RPMI7951 (cell line): ENCODE measurements around the gene TBL3. TPM values are rescaled to one million over a fixed set of nuclear protein-coding genes. Genes with fewer than 3 reads are reported as not detected.
"Not testable (repeated sequence)": the region's sequence is repeated elsewhere in the genome, so short reads cannot be mapped to it uniquely, and the experiment has no call there.

Experiments used
- DNase-seq: peaks from one replicate; pipeline ENCODE4 v3.0.0-alpha.2; 2012; ENCODE audit warnings: low read depth
- total RNA-seq: library from RNA; depleted of rRNA; stranded (reverse); fragments of >200 nt; shearing (Covaris generic); gene quantifications from 2 replicates; pipeline ENCODE4 v1.2.3, GENCODE V29; 2014

Gene TBL3
- total RNA-seq, 1 experiment from 2014 or later: 28.8 TPM

DNA sequence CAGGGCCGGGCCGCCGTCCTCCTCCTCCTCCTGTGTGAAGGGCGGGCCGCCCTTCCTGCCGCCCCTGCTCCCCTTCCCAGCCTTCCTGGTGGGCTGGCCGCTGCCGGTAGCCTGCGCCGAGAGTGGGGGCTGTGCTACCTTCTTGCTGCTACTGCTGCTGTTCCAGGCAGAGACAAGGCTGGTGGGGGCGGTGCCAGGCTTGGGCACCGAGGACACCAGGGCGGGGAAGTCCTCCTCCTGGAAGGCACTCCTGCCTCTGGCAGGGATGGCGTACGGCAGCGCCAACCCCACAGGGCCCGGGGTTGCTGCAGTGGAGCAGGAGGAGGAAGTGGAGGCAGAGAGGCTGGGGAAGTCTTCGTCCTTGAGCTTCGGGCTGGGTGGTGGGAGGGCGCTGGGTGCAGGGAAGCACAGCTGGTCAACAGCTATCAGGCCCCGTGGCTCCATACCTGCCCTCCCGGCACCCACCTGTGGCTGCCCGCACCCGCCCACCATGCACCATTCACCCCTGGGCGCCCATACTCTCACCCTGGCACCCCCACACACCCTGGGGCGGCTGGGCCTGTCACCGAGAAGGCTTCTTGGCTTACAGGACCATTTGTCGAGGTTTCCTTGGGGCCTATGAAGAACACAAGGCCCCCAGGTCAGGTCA, 28.1 kb downstream of the TBL3 start:
- DNase-seq: no peak

DNA sequence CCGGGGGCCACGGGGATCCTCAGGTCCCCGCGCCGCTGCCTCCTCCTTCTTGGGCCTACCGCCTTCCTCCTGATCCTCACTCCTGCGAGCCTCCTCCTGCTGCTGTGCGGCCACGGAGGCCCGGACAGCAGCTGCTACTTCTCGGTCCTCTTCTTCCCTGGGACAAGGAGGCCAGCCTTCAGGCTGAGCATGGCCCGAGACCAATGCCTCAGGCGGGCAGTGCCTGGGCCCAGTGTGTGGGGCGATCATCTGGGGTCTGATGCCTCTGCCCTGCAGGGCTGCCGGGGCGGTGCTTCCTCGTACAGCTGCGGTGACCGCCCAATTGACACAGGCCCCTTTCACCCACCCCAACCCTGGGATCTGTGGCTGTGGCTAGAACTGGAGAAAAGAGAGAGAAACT, 29.2 kb downstream of the TBL3 start:
- DNase-seq: no peak

DNA sequence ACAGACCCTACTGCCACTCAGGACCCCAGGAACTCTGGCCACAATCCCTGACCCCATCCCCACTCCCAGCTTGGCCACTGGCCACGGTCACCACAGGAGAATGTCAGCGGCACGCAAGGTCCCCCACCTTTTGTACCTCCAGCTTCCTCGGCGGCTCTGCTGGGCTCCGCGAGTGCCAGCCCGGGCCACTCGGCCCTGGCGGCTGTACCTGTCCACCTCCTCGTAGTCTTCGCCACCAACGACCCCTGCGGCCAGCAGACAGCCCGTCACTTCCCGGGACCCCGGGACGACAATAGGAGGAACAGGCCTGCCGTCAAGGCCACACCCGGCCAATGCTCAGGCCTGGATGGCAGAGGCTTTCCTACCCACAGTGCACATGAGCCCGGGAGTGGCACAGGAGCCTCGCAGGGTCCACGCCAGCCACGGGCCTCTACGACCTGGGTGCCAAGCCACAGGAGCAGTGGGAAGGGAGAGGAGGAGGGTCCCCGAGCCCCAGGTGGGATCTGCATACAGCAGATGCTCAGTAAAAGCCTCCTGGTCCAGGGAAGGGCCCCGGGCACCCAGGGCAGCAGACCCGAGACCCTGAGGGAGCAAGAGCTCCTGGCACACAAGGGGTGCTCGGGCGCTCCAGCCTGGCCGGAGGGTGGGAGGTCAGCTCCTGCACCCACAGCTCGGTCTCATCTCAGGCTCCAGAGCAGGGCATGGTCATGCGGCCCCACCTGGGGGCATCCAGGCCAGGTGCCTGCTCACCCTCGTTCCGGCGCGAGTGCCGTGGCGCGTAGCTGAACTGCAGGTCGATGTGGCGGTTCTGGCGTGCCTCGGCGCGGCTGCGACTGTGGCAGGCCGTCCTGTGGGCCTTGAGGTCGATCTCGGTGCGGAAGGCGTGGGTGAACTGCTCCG, 29.9 kb downstream of the TBL3 start:
- DNase-seq: no peak

DNA sequence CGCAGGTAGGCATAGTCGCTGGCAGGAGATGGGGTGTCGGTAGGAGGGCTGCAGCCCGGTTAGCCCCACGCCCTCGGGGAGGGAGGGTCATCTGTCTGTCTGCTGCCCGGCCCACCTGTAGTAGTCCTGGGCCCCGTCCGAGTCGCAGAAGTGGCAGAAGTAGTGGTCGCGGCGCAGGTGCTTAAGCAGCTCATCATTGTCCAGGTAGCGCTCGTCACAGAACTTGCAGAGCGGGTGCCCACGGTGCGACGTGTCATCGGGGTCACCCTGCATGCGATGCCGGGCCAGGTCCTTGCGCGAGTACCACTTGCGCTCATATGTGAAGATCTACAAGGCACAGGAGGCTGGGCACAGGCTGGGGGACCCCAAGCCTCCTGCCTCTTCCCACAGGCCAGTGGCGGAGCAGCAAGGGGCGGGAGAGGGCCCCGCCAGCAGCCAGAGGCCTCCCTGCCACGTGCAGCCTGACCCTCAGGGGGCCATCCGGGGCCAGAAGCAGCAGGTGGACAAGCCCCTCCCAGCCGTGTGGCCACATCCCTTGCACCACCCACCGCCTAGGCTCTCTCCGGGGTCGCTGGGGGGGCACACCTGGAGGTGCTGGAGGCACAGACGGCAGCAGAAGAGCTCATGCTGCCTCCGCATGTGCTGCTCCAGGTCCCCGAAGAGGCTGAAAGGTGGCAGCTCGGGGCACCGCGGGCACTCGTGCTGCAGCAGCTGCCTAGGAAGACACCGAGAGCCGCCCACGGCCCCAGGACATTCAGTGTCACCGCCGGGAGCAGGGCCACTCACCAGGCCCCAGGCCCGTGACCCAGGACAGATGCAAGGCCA, 30.8 kb downstream of the TBL3 start:
- no peak for DNase-seq

DNA sequence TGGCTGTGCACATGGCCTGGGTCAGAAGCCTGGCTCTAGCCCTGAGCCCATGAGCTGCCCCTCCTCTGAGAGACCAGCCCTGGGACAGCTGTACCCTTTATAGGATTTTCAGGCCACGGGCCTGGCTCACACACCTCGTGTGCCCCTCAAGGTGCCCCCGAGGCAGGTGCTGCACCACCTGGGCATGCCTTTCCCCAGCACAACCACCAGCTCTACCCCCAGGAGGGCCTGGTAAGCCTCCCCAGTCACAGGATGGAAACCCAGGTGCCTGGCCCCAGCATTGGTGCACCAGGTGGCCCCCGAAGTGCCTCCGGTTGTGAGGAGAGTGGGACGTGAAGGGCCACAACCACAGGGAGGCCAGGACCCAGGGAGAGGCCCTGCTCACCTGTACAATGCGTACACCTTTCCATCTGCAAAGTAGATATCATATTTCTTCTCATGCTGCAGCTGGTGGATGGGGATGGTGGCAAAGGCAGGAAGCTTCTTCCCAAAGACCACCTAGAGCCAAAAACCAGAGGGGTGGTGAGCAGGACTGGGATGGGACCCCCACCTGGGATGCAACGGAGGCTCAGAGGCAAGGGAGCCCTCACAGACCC, 31.5 kb downstream of the TBL3 start:
- no peak for DNase-seq

DNA sequence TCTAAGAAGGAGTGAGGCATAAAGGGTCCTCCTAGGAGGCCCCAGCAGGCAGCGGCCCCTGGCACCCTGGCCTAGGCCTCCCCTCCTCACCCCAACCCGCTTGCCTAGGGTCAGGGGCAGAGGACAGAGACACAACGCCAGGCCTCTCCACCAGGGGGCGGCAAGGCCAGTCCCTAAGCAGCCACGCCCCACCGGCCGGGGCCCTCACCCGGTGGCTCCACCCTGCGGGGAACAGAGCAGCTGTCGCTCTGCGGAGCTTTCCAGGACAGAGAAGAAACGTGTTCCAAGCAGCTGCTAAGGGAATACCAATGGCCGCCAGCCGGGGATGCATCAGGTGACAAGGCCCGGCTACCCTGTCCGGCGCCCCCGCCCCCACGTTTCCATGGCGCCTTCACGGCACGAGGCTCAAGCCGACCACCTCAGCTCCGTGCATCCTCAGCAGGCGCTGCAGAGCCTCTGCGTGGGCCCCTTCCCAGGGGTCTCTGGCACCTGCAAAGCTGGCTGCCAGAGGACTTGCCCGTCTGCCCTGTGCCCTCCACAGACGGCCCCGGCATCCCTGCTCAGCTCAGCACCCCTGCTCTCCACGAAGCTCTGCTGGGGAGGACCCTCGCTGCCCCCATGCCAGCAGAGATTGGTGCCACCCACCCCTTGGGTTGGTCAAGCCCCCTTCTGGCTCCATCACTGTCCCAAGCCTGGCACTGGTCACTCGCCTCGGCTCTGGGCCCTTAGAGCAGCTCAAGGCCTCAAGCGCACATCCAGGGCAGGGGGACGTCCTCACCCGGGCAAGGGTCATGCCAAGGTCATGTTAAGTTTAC, 32.2 kb downstream of the TBL3 start:
- DNase-seq: peak; percentile 67

DNA sequence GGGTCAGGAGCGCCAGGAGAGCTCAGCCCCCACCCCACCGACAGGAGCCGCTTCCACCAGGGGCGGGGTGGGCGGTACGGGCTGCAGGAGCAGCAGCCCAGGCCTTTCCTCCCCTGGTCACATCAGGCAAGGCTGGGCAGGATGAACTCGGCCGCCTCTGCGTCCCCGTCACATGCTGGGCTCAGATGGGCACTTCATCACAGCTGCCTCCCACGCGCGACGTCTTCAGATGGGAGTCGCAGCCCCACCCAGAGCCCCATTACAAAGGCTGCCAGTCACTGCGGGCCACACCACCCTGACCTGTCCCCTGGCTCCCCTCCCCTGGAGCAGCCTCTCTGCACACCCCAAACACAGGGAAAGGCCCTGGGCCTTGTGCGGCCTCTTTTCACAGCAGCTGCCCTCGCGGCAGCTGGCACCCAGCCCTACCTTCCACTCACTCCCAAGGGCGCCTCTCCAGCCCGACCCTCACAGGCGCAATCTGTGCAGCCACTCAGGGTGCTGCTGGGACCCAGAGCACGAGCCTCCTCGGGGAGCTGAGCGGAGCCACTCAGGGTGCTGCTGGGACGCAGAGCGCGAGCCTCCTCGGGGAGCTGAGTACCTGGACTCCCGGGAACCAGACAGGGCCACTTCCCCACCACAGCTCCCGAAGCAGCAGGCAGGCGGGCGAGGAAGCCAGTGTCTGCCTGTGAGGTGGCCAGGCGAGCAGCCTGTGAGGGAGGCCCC, 33.1 kb downstream of the TBL3 start:
- DNase-seq: no peak

DNA sequence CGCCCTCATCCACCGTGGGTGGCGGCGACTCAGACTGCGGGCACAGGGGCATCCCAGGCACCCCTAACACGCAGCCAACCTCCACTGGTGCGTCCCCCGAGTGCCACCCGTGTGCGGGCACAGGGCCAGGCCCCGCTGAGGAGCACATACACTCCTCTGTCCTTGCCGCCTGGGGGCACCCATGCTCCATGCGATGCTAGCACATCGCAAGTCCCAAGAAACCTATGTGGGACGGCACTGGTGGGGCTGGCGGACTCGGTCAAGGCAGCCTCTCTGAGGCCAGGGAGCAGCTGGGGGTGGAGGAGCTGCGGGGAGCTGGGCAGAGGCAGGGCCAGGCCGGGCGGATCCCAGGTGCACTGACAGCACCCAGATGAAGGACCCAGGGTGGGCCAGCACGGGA, 33.8 kb downstream of the TBL3 start:
- DNase-seq: no peak

DNA sequence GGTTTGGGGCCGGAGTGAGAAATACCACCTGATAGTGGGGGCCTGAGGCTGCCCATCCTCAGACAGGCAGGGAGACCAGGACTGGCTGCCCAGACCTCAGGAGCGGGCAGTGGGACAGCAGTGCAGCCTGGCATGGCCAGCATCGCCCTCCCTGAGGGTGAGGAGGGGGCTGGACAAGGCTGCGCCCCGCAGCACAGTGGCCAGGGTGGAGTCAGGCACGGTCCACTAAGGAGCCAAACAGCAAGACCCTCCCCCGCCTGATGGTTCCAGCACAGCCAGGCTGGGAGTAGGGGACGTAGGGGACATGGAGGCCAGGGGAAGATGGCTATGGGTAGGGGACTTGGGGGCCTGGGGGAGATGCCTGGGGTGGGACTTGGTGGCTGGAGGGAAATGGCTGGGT, 34.5 kb downstream of the TBL3 start:
- DNase-seq: no peak

DNA sequence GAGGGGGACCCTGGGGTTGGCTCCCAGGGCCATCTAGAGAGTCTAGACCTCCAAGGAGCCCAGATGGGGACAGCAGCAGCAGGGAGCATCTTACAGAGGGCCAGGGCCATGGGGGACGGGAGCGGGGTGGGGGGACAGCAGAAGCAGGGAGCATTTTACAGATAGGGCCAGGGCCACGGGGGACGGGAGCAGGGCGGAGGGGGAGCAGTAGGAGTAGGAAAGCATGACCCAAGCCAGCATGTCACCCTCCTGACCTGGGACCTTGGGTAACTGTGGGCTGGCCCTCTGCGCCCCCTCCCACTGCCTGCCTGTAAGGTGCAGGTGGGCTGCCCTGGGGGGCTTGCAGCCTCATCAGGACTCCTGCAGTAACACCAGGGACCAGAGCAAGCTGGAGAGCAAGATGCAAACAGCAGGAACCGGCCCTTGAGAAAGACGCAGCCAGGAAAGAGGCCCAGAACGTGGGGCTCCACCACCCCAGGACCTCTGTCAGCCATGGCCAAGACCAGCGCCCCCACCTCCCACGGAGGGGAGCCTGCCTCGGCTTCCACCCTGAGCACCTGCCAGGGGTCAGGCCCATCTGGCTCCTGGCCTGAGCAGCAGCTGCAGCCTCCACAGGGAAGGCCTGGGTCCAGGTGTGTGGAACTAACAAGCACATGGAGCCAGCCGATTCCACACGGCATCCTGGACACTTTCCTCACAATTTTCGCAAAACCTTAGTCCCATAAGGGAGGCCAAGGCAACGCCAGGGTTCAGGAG, 35.4 kb downstream of the TBL3 start:
- DNase-seq: no peak

DNA sequence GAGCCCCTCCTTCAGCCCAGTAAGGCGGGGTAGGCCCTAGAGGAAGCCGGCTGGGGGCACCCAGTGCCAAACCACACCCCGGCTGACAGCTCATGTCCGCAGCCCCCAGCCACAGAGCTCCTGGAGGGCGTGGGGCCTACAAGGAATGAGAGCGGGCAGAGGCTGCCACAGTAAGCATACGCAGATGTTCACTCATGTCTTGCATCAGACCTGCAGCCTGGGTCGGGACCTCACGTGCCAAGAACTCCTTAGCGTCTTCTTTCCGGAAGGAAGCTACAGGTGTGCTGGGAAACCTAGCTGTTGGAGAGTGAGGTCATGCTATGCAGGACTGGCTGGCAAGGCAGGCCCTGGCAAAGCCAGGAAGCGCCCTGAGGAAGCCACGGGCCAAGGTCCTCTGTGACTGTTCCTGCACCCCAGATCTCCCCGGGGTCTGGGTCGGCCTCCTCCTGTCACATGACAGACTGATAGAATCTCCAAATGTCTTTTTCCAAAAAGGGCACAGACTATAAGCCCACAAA, 36.2 kb downstream of the TBL3 start:
- DNase-seq: peak; percentile 90

DNA sequence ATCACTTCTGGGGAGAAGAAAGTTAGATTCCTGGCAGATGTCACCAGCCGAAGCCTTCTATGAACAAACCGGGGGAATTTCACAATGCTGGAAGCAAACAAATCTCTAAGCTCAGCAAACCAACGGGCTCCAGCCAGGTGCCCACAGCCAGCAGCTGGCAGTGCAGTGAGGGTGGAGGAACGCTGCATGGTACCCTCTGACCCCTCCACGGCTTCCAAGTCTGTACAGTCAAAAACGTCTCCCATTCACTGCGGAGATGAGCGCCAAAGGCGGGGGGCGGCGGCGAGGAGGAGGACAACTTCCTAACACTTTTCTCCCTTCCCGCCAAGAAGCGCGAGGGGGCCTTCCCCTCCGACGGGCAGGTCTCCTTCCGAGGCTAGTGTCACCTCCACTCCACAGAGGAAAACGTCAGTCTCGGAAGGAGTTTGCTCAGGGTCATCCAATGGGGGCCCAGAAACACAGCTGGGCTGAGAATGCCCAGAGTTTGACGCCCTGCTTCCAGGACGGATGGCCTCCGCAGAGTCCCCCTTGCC, 36.8 kb downstream of the TBL3 start:
- peak; percentile 18 for DNase-seq

DNA sequence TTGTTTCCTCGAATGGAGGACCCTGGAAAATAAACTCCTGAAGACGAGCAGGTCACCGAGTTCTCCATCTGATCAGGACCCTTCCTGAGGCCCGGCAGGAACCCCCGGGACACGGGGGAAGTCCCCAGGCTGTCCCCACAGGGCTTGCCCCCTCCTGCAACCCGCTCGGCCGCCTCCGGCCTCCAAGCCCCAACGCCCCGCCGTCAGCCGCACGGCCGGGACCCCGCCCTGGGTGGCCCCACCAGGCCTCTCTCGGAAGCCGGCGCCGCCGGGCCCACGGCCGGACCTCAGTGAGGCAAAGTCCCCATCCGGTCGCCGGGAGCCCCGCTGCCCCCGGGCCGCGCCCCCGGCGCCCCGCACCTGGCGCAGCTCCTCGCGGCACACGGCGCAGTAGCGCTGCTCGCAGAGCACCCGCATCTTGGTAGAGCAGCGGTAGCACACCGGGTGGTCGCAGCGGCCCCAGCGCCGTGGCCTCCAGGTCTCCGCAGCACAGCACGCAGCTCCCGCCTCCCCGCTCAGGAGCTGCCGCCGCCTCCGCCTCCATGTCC, 37.4 kb downstream of the TBL3 start:
- no peak for DNase-seq

DNA sequence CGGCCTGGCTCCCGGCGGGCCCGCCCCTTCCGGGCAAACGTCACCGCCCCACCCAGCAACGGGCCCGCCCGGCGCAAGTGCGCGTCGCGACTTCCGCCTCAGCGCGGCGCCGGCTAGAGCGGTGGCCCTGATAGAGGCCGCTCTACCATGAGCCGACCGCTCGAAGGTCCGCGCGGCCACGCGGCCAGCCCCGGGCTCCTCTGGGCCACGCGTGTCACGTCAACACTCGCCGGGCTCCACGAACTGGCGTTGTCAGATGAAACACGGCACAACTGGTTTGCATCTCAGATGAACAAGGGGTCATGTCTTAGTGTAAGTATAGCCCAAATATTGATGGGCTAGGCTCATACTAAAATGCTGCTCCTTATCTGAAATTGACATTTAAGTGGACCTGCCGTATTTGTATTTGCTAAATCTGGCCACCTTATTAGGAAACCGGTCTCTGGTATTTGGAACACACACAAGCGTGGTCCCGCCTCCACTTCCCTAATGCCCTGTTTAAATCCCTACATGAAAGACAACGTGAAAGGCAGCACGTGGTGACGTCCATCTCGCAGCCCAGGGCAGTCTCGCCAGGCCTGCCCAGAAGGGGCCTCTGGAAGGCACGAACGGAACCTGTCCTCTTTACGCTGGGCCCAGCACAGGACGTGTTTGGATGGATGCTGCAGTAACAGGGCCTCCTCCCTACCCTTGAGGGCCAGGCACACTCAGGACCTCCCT, 38.1 kb downstream of the TBL3 start, which contains the start of gene ZNF598:
Gene ZNF598 (minus strand): TSS at position 31 of the 720 bp plus-strand sequence.
- peak; percentile 89 for DNase-seq

DNA sequence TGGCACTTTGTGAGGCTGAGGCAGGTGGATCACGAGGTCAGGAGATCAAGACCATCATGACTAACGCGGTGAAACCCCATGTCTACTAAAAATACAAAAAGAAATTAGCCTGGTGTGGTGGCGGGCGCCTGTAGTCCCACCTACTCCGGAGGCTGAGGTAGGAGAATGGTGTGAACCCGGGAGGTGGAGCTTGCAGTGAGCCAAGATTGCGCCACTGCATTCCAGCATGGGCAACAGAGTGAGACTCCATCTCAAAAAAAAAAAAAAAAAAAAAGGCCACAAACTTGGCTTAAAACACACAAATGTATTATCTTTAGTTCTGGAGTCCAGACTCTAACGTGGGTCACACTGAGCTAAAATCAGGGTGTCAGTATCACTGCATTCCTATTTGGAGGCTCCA, 39.9 kb downstream of the TBL3 start:
- not testable (repeated sequence) for DNase-seq

DNA sequence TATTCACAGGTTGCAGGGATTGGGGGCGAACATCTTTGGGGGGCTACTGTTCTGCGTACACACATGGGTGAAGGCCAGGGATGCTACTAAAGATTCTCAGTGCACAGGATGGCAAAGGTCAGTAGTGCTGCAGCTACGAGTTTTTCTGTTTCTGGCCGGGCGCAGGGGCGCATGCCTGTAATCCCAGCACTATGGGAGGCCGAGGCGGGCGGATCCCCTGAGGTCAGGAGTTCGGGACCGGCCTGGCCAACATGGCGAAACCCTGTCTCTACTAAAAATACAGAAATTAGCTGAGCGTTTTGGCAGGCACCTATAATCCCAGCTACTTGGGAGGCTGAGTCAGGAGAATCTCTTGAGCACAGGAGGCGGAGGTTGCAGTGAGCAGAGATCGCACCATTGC, 41.7 kb downstream of the TBL3 start:
- DNase-seq: no peak

DNA sequence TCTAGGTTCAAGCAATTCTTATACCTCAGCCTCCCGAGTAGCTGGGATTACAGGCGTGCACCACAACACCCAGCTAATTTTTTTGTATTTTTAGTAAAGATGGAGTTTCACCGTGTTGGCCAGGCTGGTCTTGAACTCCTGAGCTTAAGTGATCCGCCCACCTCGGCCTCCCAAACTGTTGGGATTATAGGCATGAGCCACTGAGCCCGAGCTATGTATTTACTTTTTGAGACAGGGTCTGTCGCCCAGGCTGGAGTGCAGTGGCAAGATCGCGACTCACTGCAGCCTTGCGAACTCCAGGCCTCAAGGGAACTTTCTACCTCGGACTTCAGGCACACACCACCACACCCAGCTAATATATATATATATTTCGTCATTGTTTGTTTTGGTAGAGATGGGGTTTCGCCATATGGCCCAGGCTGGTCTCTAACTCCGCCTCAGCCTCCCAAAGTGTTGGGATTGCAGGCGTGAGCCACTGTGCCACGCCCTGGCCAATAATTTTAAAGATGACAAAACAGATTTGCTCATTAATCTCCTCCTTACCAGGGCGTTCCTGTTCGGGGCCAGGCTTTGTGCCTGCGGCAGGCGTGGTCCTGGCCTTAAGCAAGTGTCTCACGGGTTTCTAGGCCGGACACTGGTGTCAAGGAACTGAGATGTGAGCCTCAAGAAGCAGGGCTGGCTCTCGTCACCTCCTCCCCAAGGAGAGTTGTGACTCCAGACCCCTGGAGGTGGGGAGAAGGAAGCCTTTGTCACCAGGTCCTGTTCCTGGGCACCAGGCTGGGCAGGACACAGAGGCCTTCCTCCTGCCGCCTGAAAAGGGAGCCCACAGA, 43.5 kb downstream of the TBL3 start:
- no peak for DNase-seq

DNA sequence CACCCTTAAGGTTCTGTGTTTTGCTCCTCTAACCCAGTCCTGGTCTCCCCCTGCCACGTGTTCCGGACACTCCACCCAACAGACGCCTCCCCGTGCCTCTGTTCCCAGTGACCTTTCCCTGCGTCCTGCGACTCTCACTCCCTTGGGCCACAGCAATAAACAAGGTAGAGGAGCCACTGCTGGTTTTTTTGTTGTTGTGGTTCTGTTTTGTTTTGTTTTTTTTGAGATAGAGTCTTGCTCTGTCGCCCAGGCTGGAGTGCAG, 44.0 kb downstream of the TBL3 start:
- DNase-seq: no peak
